PFSK-1 (cell line): ENCODE data around the gene VIT.

Source experiments
- FOXP2 ChIP-seq: optimal IDR thresholded peaks from 2 replicates; pipeline ENCODE3; 2011; ENCODE audit warnings: borderline replicate concordance, control low read depth, inconsistent platforms; ENCODE audit not compliant: insufficient read depth; ENCODE audit errors: extremely low read length, extremely low read depth
- POLR2AphosphoS5 ChIP-seq: IDR thresholded peaks from 2 replicates; pipeline ENCODE4 v1.6.1; 2012; ENCODE audit warnings: low read depth, mild to moderate bottlenecking, control low read depth, low read length, moderate library complexity
- REST ChIP-seq, 2 experiments: IDR thresholded peaks; 2 replicates each; pipeline versions ENCODE4 v1.6.1 to v1.8.0; 2011 to 2012; ENCODE audit warnings: low read depth in 2 of 2, low read length in 2 of 2, control low read depth in 1 of 2, inconsistent platforms in 1 of 2, mild to moderate bottlenecking in 1 of 2, moderate library complexity in 1 of 2; ENCODE audit not compliant: insufficient read depth in 1 of 2
- SIN3A ChIP-seq: IDR thresholded peaks from 2 replicates; pipeline ENCODE4 v1.6.1; 2012; ENCODE audit warnings: mild to moderate bottlenecking, low read length, moderate library complexity, borderline replicate concordance; ENCODE audit not compliant: insufficient read depth
- TAF1 ChIP-seq: IDR thresholded peaks from 2 replicates; pipeline ENCODE4 v1.6.1; 2012; ENCODE audit warnings: low read length, control low read depth, borderline replicate concordance; ENCODE audit not compliant: insufficient read depth

GRCh38 chr2:36861896-36862295 is 165.4 kb downstream of the VIT start:
- TF ChIP-seq TAF1 (no peak), POLR2AphosphoS5 (no peak), REST (IDR thresholded peaks at IDR 0.05; ENCODE audit: insufficient read depth in 1 of 2, low read depth in 2 of 2, low read length in 2 of 2) (no peak), SIN3A (no peak), FOXP2 (no peak)
